ENCODE measurements around the gene RBMS1. TPM values are rescaled to one million over a fixed set of nuclear protein-coding genes. Genes with fewer than 3 reads are reported as not detected.

RBMS1 gene
- total RNA-seq, 1 donor from 2014 or later, result 102 TPM

GRCh38 chr2:160419776-160420505 lies 73.7 kb downstream of the RBMS1 start:
- no peak for TF ChIP-seq CTCF (IDR thresholded peaks at IDR 0.05)
- ATAC-seq, result no peak
- intact Hi-C loops (cut with DNase I), result no loop called here
- Histone ChIP-seq H3K27me3 (no peaks in the 10 kb centered on the region), H3K4me3 (no peak overlapping the region), H3K4me1 (peaks cover 13% of the 10 kb centered on the region), H3K9me3 (no peaks in the 10 kb centered on the region), H3K36me3 (no peaks in the 10 kb centered on the region), H3K27ac (no peak overlapping the region)
- DNase-seq, result no peak

- H3K9me3 ChIP-seq, result no peaks in the 10 kb centered on the region
- H3K27me3 ChIP-seq, result no peaks in the 10 kb centered on the region
- no peak for TF ChIP-seq CTCF (IDR thresholded peaks at IDR 0.05)
- H3K4me1 ChIP-seq, result peaks cover 8% of the 10 kb centered on the region
- no peak overlapping the region for H3K4me3 ChIP-seq
- H3K36me3 ChIP-seq, result no peaks in the 10 kb centered on the region
- DNase-seq, result no peak
- no peak for ATAC-seq
- H3K27ac ChIP-seq, result no peak overlapping the region
- intact Hi-C loops (cut with DNase I), result no loop called here
Measured at GRCh38 chr2:160418853-160419252, 74.8 kb downstream of the RBMS1 start.

GRCh38 chr2:160418398-160418765 lies 75.2 kb downstream of the RBMS1 start:
- no peaks in the 10 kb centered on the region for H3K36me3 ChIP-seq
- peaks cover 8% of the 10 kb centered on the region for H3K4me1 ChIP-seq
- TF ChIP-seq CTCF (IDR thresholded peaks at IDR 0.05), result no peak
- ATAC-seq, result no peak
- intact Hi-C loops (cut with DNase I), result no loop called here
- no peaks in the 10 kb centered on the region for H3K27me3 ChIP-seq
- DNase-seq, result no peak
- no peak overlapping the region for H3K27ac ChIP-seq
- no peaks in the 10 kb centered on the region for H3K9me3 ChIP-seq
- H3K4me3 ChIP-seq, result no peak overlapping the region

GRCh38 chr2:160417745-160418397 lies 75.7 kb downstream of the RBMS1 start:
- Histone ChIP-seq H3K4me1 (peaks cover 8% of the 10 kb centered on the region), H3K9me3 (no peaks in the 10 kb centered on the region), H3K27me3 (no peaks in the 10 kb centered on the region), H3K27ac (no peak overlapping the region), H3K36me3 (no peaks in the 10 kb centered on the region), H3K4me3 (no peak overlapping the region)
- DNase-seq (no peak), ATAC-seq (no peak)
- TF ChIP-seq CTCF (IDR thresholded peaks at IDR 0.05), result no peak
- intact Hi-C loops (cut with DNase I), result no loop called here

GRCh38 chr2:160415991-160416390 lies 77.6 kb downstream of the RBMS1 start:
- Histone ChIP-seq H3K9me3 (no peaks in the 10 kb centered on the region), H3K36me3 (no peaks in the 10 kb centered on the region), H3K27me3 (no peaks in the 10 kb centered on the region), H3K27ac (no peak overlapping the region), H3K4me1 (peaks cover 21% of the 10 kb centered on the region), H3K4me3 (no peak overlapping the region)
- intact Hi-C loops (cut with DNase I), result no loop called here
- no peak for TF ChIP-seq CTCF (IDR thresholded peaks at IDR 0.05)
- ATAC-seq (no peak), DNase-seq (no peak)

Data from upper lobe of right lung (tissue), 1 donor.